WTC11 (cell line): ENCODE measurements around the gene AP5B1.

ENCODE experiments used
- ATF2 ChIP-seq: sonication (generic); formaldehyde crosslinking; IDR thresholded peaks from 2 replicates; pipeline ENCODE4 v1.8.1; 2022; ENCODE audit warnings: low read depth, missing genetic modification reagents, borderline replicate concordance
- CREB1 ChIP-seq: sonication (generic); formaldehyde crosslinking; IDR thresholded peaks from 2 replicates; pipeline ENCODE4 v1.8.0; 2023; ENCODE audit warnings: mild to moderate bottlenecking, missing genetic modification reagents
- CTCF ChIP-seq: fragments of 200-600 bp; IDR thresholded peaks from 2 replicates; pipeline ENCODE4 v1.8.0; 2022; ENCODE audit warnings: antibody characterized with exemption
- FOXP4 ChIP-seq: sonication (generic); formaldehyde crosslinking; IDR thresholded peaks from 2 replicates; pipeline ENCODE4 v1.8.0; 2022; ENCODE audit warnings: mild to moderate bottlenecking, missing genetic modification reagents
- IRF2 ChIP-seq: sonication (generic); formaldehyde crosslinking; IDR thresholded peaks from 2 replicates; pipeline ENCODE4 v1.8.0; 2022; ENCODE audit warnings: low read depth, missing genetic modification reagents, borderline replicate concordance
- KAT7 ChIP-seq: sonication (generic); formaldehyde crosslinking; IDR thresholded peaks from 2 replicates; pipeline ENCODE4 v1.8.1; 2023; ENCODE audit warnings: missing genetic modification reagents, mild to moderate bottlenecking, borderline replicate concordance
- MAX ChIP-seq: sonication (generic); formaldehyde crosslinking; IDR thresholded peaks from 2 replicates; pipeline ENCODE4 v1.8.0; 2022; ENCODE audit warnings: mild to moderate bottlenecking, missing genetic modification reagents
- MYBL2 ChIP-seq: sonication (generic); formaldehyde crosslinking; IDR thresholded peaks from 2 replicates; pipeline ENCODE4 v1.8.1; 2023; ENCODE audit warnings: mild to moderate bottlenecking, moderate library complexity, missing genetic modification reagents
- NR3C1 ChIP-seq: sonication (generic); formaldehyde crosslinking; conservative IDR thresholded peaks from 2 replicates; pipeline ENCODE4 v1.8.1; 2023; ENCODE audit warnings: low read depth, mild to moderate bottlenecking, missing genetic modification reagents

GRCh38 chr11:65780770-65781151 lies at the start of gene AP5B1:
- TF ChIP-seq CTCF (no peak), CREB1 (no peak), IRF2 (CRISPR knock-in tag) (no peak), ATF2 (CRISPR knock-in tag) (no peak), MAX (CRISPR knock-in tag) (no peak), NR3C1 (CRISPR knock-in tag) (no peak), MYBL2 (CRISPR knock-in tag) (no peak), KAT7 (CRISPR knock-in tag) (no peak), FOXP4 (CRISPR knock-in tag) (no peak)
